Colonic mucosa (tissue), 4 donors: ENCODE data around the gene POC1A. TPM values are rescaled to one million over a fixed set of nuclear protein-coding genes. Genes with fewer than 3 reads are reported as not detected.

Experiments
- DNase-seq: peaks from one replicate; pipeline ENCODE4 v3.0.0-alpha.2; 2020
- H3K27ac ChIP-seq: fragments of 200-600 bp; one replicate; pipeline ENCODE4 v1.8.0; 2021
- H3K27me3 ChIP-seq: fragments of 200-600 bp; one replicate; pipeline ENCODE4 v1.8.0; 2021
- H3K36me3 ChIP-seq: fragments of 200-600 bp; one replicate; pipeline ENCODE4 v1.8.0; 2021
- H3K4me1 ChIP-seq: fragments of 200-600 bp; one replicate; pipeline ENCODE4 v1.8.0; 2021; ENCODE audit warnings: mild to moderate bottlenecking
- H3K4me3 ChIP-seq: fragments of 200-600 bp; one replicate; pipeline ENCODE4 v1.8.0; 2021
- H3K9ac ChIP-seq, 2 donors: one replicate each; pipeline ENCODE4 v1.7.0; 2013; ENCODE audit warnings: control low read depth in 2 of 2, low read depth in 2 of 2, low read length in 2 of 2
- H3K9me3 ChIP-seq: fragments of 200-600 bp; one replicate; pipeline ENCODE4 v1.8.0; 2021
- CTCF ChIP-seq: fragments of 200-600 bp; IDR thresholded peaks from one replicate; pipeline ENCODE4 v1.8.0; 2022; ENCODE audit warnings: antibody characterized with exemption, mild to moderate bottlenecking
- intact Hi-C: fragments of 100-400 bp; cut with DNase I; formaldehyde crosslinking; loops from one replicate; pipeline ENCODE4 v1.14.1; 2022
- total RNA-seq, 2 donors: library from RNA; stranded (reverse); fragmentation: NEBNext Ultra II Directional in 1 of 2; extraction: Animal tissue kit (Norgen Biotek cat#: 25700) in 1 of 2; gene quantifications; one replicate each; pipeline ENCODE4 v1.2.1, GENCODE V29; 2021
- donor health status: healthy.
- donor health status: DM: no; HTN: no; CAD: no.
- donor health status: DM: no; HTN: no; CAD: no.

Gene POC1A
- total RNA-seq, 2 donors from 2014 or later = 7.6 to 33.7 TPM

DNA sequence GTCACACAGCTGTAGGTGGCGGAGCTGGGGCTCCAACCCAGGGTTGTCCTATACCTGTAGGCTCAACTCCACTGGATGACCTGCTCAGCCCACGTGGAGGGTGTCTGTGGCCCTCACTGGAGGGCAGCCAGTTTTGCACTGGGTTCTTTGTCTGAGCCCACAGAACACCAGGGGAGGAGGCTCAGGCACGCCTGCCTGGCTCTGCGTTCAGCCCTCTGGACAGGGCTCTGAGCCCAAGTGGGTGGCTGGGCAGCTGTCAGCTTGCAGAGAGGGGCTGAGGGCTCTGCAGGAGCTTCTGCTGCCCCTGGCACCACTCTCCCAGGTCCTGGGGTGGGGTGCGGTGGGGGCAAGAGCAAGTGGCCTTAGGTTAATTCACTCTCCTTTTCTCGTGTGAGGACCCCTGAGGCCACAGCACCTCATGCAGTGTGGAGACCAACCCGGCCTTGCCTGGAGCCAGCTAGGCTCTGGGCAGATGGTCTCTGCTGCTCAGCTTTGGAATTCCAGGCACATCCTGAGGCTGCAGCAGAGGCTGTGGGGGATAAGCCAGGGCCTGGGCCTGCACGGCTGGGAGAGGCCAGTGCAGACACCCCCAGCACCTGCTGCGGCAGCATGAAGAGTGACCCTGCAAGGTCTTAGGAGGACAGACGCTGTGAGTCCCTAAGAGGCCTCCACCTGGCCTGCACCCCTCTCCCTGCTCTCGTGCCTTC lies 121.4 kb downstream of the POC1A start:
- no peak for TF ChIP-seq CTCF
- H3K4me1 ChIP-seq = no peaks in the 10 kb centered on the region
- no peaks in the 10 kb centered on the region for H3K9me3 ChIP-seq
- intact Hi-C loops = no loop called here
- H3K9ac ChIP-seq = no peak overlapping the region
- H3K27me3 ChIP-seq = no peaks in the 10 kb centered on the region
- no peak for DNase-seq
- H3K4me3 ChIP-seq = no peak overlapping the region
- H3K36me3 ChIP-seq = no peaks in the 10 kb centered on the region
- H3K27ac ChIP-seq = no peak overlapping the region

GRCh38 chr3:52031896-52032295 lies 122.3 kb downstream of the POC1A start:
- no peak for DNase-seq
- H3K36me3 ChIP-seq = no peaks in the 10 kb centered on the region
- H3K27me3 ChIP-seq = no peaks in the 10 kb centered on the region
- no peaks in the 10 kb centered on the region for H3K4me1 ChIP-seq
- no peak overlapping the region for H3K9ac ChIP-seq
- intact Hi-C loops = no loop called here
- no peak overlapping the region for H3K27ac ChIP-seq
- no peaks in the 10 kb centered on the region for H3K9me3 ChIP-seq
- no peak for TF ChIP-seq CTCF
- H3K4me3 ChIP-seq = no peak overlapping the region

DNA sequence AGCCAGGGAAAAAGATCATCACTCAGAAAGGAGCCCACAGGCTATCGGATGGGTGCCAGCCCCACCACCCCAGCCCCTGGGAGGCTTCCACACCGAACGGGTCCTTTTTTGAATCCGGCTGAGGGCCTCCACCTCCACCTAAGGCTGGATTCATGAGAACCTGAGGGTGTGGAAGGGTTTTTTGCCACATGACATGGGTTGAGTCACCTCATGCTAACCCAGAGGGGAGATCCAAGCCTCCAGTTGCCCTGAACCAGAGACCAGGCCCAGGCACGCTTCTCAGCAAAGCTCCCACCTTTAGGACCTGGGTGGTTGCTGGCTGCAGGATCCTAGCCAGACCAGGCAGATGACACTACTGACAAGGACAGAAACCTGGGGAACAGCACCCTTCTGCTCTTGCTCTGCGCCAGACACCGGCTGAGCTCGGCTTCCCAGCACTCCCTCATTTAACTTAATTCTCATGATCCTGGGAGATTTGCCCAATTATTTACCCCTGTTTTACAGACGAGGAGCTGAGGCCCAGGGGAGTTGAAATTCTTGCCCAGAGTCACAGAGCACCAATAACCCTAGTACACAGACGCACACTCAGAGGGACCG lies 123.4 kb downstream of the POC1A start:
- Histone ChIP-seq H3K36me3 (no peaks in the 10 kb centered on the region), H3K9ac (no peak overlapping the region), H3K27me3 (no peaks in the 10 kb centered on the region), H3K27ac (no peak overlapping the region), H3K4me3 (no peak overlapping the region), H3K4me1 (no peaks in the 10 kb centered on the region), H3K9me3 (no peaks in the 10 kb centered on the region)
- intact Hi-C loops = no loop called here
- no peak for DNase-seq
- no peak for TF ChIP-seq CTCF

DNA sequence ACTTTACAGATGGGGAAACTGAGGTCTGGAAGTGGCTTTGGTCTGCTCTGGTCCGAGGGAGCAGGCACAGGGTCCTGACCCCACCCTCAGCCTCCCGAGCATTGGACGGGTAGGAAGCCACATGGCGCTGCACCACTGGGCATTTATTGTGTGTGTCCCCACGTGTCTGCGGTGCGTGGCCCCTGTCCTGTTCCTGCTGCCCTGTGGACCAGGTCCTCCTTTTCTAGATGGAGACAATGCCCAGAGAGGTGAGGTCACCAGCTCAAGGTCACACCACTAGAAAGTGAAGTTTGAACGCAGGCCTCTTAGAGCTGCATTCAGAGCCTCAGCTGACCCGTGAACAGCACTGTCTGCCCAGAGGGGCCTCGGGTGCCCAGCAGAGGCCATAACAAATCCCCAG lies 124.7 kb downstream of the POC1A start:
- no peak for TF ChIP-seq CTCF
- Histone ChIP-seq H3K4me1 (no peaks in the 10 kb centered on the region), H3K9ac (no peak overlapping the region), H3K27me3 (no peaks in the 10 kb centered on the region), H3K27ac (no peak overlapping the region), H3K9me3 (no peaks in the 10 kb centered on the region), H3K4me3 (no peak overlapping the region), H3K36me3 (no peaks in the 10 kb centered on the region)
- intact Hi-C loops = no loop called here
- no peak for DNase-seq

GRCh38 chr3:52029053-52029452 lies 125.2 kb downstream of the POC1A start:
- no peak for TF ChIP-seq CTCF
- H3K36me3 ChIP-seq = no peaks in the 10 kb centered on the region
- no peak overlapping the region for H3K27ac ChIP-seq
- no peak overlapping the region for H3K4me3 ChIP-seq
- DNase-seq = no peak
- H3K9me3 ChIP-seq = no peaks in the 10 kb centered on the region
- no peaks in the 10 kb centered on the region for H3K4me1 ChIP-seq
- H3K9ac ChIP-seq = no peak overlapping the region
- H3K27me3 ChIP-seq = no peaks in the 10 kb centered on the region
- intact Hi-C loops = no loop called here
